ENCODE measurements around the gene SLX9.

DNA sequence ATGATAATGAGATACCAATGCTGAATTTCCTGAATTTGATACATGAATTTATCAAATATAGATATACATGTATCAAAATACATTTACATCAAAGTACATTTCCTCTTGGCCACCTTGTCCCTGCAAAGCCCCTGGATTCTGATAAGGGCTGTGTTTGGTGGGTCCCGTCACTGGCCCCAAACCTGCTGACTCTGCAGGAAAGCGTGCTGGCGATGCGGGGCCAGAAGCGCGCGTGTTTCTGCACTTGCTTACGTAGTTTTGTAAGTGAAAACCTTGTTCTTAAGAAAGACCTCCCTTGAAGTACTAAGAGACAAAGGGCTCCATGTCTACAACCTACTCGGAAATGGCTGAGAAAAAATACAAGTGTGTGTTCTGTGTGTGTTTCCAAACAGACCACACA, 30.1 kb upstream of the SLX9 start:
- TF ChIP-seq, protein P1, sequence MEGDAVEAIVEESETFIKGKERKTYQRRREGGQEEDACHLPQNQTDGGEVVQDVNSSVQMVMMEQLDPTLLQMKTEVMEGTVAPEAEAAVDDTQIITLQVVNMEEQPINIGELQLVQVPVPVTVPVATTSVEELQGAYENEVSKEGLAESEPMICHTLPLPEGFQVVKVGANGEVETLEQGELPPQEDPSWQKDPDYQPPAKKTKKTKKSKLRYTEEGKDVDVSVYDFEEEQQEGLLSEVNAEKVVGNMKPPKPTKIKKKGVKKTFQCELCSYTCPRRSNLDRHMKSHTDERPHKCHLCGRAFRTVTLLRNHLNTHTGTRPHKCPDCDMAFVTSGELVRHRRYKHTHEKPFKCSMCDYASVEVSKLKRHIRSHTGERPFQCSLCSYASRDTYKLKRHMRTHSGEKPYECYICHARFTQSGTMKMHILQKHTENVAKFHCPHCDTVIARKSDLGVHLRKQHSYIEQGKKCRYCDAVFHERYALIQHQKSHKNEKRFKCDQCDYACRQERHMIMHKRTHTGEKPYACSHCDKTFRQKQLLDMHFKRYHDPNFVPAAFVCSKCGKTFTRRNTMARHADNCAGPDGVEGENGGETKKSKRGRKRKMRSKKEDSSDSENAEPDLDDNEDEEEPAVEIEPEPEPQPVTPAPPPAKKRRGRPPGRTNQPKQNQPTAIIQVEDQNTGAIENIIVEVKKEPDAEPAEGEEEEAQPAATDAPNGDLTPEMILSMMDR (IDR thresholded peaks at IDR 0.05) = no peak
- TF ChIP-seq POLR2A (IDR thresholded peaks at IDR 0.05) = no peak
- TF ChIP-seq EP300 (IDR thresholded peaks at IDR 0.05) = no peak
